Smooth muscle cell (in vitro differentiated cells): ENCODE results near the gene TAOK3. TPM values are rescaled to one million over a fixed set of nuclear protein-coding genes. Genes with fewer than 3 reads are reported as not detected.

Experiments
- DNase-seq: peaks from one replicate; lab custom pipeline; 2025; ENCODE audit not compliant: unreplicated experiment; lab: John Stamatoyannopoulos, UW
- H2AFZ ChIP-seq: fragments of 200-600 bp; sonication (generic); 2 replicates; pipeline ENCODE4 v1.6.0; 2016; ENCODE audit warnings: antibody characterized with exemption, low read depth, mild to moderate bottlenecking
- H3F3A ChIP-seq: fragments of 200-600 bp; sonication (generic); 2 replicates; pipeline ENCODE4 v1.6.0; 2017; ENCODE audit warnings: antibody characterized with exemption, low read depth
- H3K27ac ChIP-seq: fragments of 200-600 bp; sonication (generic); 2 replicates; pipeline ENCODE4 v1.5.1; 2016; ENCODE audit warnings: low read depth, mild to moderate bottlenecking
- H3K27me3 ChIP-seq: fragments of 200-600 bp; sonication (generic); 2 replicates; pipeline ENCODE4 v1.6.1; 2016; ENCODE audit warnings: low read depth, mild to moderate bottlenecking
- H3K36me3 ChIP-seq: fragments of 200-600 bp; sonication (generic); 2 replicates; pipeline ENCODE4 v1.5.1; 2016; ENCODE audit warnings: low read depth
- H3K4me1 ChIP-seq: fragments of 200-600 bp; sonication (generic); 2 replicates; pipeline ENCODE4 v1.5.1; 2016; ENCODE audit warnings: low read depth
- H3K4me2 ChIP-seq: fragments of 200-600 bp; sonication (generic); 2 replicates; pipeline ENCODE4 v1.6.0; 2016; ENCODE audit warnings: mild to moderate bottlenecking
- H3K4me3 ChIP-seq: fragments of 200-600 bp; sonication (generic); 2 replicates; pipeline ENCODE4 v1.5.1; 2016; ENCODE audit warnings: mild to moderate bottlenecking
- H3K79me2 ChIP-seq: fragments of 200-600 bp; sonication (generic); 2 replicates; pipeline ENCODE4 v1.6.0; 2016; ENCODE audit warnings: low read depth, mild to moderate bottlenecking
- H3K9ac ChIP-seq: fragments of 200-600 bp; sonication (generic); 2 replicates; pipeline ENCODE4 v1.6.0; 2016; ENCODE audit warnings: low read depth
- H3K9me3 ChIP-seq: fragments of 200-600 bp; sonication (generic); replicated peaks from 2 replicates; pipeline ENCODE4 v1.5.1; 2016; ENCODE audit warnings: low read depth
- H4K20me1 ChIP-seq: fragments of 200-600 bp; sonication (generic); 2 replicates; pipeline ENCODE4 v1.6.0; 2016; ENCODE audit warnings: low read depth
- CTCF ChIP-seq: fragments of 200-600 bp; sonication (generic); IDR thresholded peaks from 2 replicates; pipeline ENCODE4 v1.5.1; 2017; ENCODE audit warnings: borderline replicate concordance, mild to moderate bottlenecking, antibody characterized with exemption; ENCODE audit not compliant: insufficient read depth, poor library complexity, severe bottlenecking
- WGBS: methylation state at CpG from one replicate; pipeline ENCODE4 v1.1.7; 2016; ENCODE audit warnings: low lambda C conversion rate; 5-methylcytosine and 5-hydroxymethylcytosine counted together
- polyA plus RNA-seq: library from polyadenylated mRNA; unstranded; fragments of >200 nt; fragmentation: Nextera tagmentation; extraction: Ambion mirVana; gene quantifications from 2 replicates; pipeline ENCODE4 v1.2.1, GENCODE V29; 2016
- total RNA-seq: library from RNA; depleted of rRNA; stranded (reverse); fragments of >200 nt; gene quantifications from 2 replicates; pipeline ENCODE4 v1.2.3, GENCODE V29; 2014

TAOK3 gene
- total and polyA plus RNA-seq, 2 experiments from 2014 or later, result 7.3 to 7.9 TPM

- Histone ChIP-seq H3K9ac (no peak overlapping the region), H3K4me3 (no peak overlapping the region), H3F3A (no peaks in the 10 kb centered on the region), H3K9me3 (no peaks in the 10 kb centered on the region), H3K36me3 (no peaks in the 10 kb centered on the region), H3K4me2 (no peak overlapping the region), H3K4me1 (no peaks in the 10 kb centered on the region), H3K79me2 (no peaks in the 10 kb centered on the region), H3K27ac (no peak overlapping the region), H4K20me1 (no peaks in the 10 kb centered on the region), H3K27me3 (no peaks in the 10 kb centered on the region), H2AFZ (no peak overlapping the region)
- no peak for DNase-seq
- TF ChIP-seq CTCF, result no peak
- 94% methylated on average over 1 of the region's 1 CpG for WGBS
These were observed 159.3 kb downstream of the TAOK3 start for GRCh38 chr12:118213452-118213851.

DNA sequence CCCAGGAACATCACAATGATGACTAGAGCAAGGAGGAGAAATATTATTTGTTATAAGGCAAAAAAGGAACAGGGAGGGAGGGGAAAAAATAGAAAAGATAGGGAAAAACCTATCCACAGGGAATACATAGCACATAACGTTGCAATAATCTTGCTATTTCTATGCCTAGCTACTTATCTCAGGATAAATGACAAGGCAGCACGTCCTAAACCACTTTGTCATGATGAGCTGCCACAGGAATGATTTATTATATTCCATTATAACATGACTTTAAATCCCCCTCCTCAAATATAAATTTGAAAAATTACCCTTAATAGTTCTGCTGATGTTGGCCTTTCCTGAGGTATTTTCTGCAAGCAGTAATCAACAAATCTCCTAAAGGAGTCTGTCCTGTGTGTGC is 160.1 kb downstream of the TAOK3 start:
- no peaks in the 10 kb centered on the region for H3K27me3 ChIP-seq
- no peaks in the 10 kb centered on the region for H4K20me1 ChIP-seq
- no peaks in the 10 kb centered on the region for H3K36me3 ChIP-seq
- no peak overlapping the region for H3K4me2 ChIP-seq
- no peak overlapping the region for H3K9ac ChIP-seq
- H3K79me2 ChIP-seq, result no peaks in the 10 kb centered on the region
- no peaks in the 10 kb centered on the region for H3K9me3 ChIP-seq
- DNase-seq, result no peak
- 79% methylated on average over 2 of the region's 2 CpGs for WGBS
- H2AFZ ChIP-seq, result no peak overlapping the region
- no peak overlapping the region for H3K27ac ChIP-seq
- no peaks in the 10 kb centered on the region for H3F3A ChIP-seq
- H3K4me3 ChIP-seq, result no peak overlapping the region
- TF ChIP-seq CTCF, result no peak
- H3K4me1 ChIP-seq, result no peaks in the 10 kb centered on the region

GRCh38 chr12:118206107-118206412 is 166.6 kb downstream of the TAOK3 start:
- Histone ChIP-seq H3K9ac (no peak overlapping the region), H4K20me1 (no peaks in the 10 kb centered on the region), H2AFZ (no peak overlapping the region), H3K79me2 (no peaks in the 10 kb centered on the region), H3K4me2 (no peak overlapping the region), H3F3A (no peaks in the 10 kb centered on the region), H3K4me1 (no peaks in the 10 kb centered on the region), H3K27ac (no peak overlapping the region), H3K9me3 (no peaks in the 10 kb centered on the region), H3K27me3 (no peaks in the 10 kb centered on the region), H3K4me3 (no peak overlapping the region), H3K36me3 (no peaks in the 10 kb centered on the region)
- no peak for TF ChIP-seq CTCF
- no peak for DNase-seq
- 94% methylated on average over 3 of the region's 3 CpGs for WGBS

DNA sequence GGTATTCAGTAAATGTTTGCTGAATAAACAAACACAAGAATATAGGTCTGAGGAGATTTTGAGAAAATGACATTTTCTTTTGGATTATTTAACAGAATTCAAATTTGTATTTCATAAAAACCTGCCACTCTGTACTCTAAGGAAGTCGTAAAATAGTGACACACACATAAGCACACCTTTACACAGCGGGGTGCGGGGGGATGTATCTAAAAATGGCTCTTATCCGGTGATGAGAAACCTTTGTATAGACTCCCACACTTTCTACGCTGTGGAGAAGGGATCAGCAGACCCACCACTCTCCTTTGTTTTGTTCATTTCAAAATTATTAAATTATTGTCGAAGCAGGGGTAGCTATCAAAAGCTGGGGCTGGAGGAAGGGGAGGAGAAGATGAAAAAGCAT is 178.7 kb downstream of the TAOK3 start:
- Histone ChIP-seq H2AFZ (no peak overlapping the region), H3F3A (no peaks in the 10 kb centered on the region), H3K27ac (no peak overlapping the region), H3K4me2 (no peak overlapping the region), H3K79me2 (no peaks in the 10 kb centered on the region), H4K20me1 (no peaks in the 10 kb centered on the region), H3K27me3 (no peaks in the 10 kb centered on the region), H3K4me3 (no peak overlapping the region), H3K36me3 (no peaks in the 10 kb centered on the region), H3K9ac (no peak overlapping the region), H3K4me1 (peaks cover 17% of the 10 kb centered on the region), H3K9me3 (no peaks in the 10 kb centered on the region)
- WGBS, result 96% methylated on average over 6 of the region's 6 CpGs
- no peak for TF ChIP-seq CTCF
- DNase-seq, result no peak
